Measurements from ENCODE around the gene CNIH2. TPM values are rescaled to one million over a fixed set of nuclear protein-coding genes. Genes with fewer than 3 reads are reported as not detected.
"Not testable (repeated sequence)": the region's sequence is repeated elsewhere in the genome, so short reads cannot be mapped to it uniquely, and the experiment has no call there.

CNIH2 gene
- total RNA-seq, 1 donor from 2014 or later: 12.2 TPM

DNA sequence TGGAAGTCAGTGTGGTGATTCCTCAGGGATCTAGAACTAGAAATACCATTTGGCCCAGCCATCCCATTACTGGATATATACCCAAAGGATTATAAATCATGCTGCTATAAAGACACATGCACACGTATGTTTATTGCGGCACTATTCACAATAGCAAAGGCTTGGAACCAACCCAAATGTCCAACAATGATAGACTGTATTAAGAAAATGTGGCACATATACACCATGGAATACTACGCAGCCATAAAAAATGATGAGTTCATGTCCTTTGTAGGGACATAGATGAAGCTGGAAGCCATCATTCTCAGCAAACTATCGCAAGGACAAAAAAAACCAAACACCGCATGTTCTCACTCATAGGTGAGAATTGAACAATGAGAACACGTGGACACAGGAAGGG lies 42.8 kb downstream of the CNIH2 start:
- H3K27me3 Mint-ChIP-seq (ENCODE audit: low read depth, unreplicated experiment); H3K27ac Mint-ChIP-seq (ENCODE audit: unreplicated experiment); H3K9me3 ChIP-seq (ENCODE audit: insufficient read depth, low read depth, low read length); H3K27me3 ChIP-seq (ENCODE audit: insufficient read depth, low read length); FAIRE-seq; H3K4me3 ChIP-seq (ENCODE audit: insufficient read depth, low read depth, low read length); H3K27ac ChIP-seq (ENCODE audit: low read depth, low read length); DNase-seq (ENCODE audit: low read depth); H3K36me3 ChIP-seq (ENCODE audit: insufficient read depth, low read length); H3K4me2 ChIP-seq (ENCODE audit: low read length); H4K20me1 ChIP-seq (ENCODE audit: insufficient read depth, low read length); H3K36me3 Mint-ChIP-seq (ENCODE audit: low read depth, unreplicated experiment); H2AFZ ChIP-seq (ENCODE audit: low read depth, low read length); H3K9ac ChIP-seq (ENCODE audit: low read length); H3K4me3 Mint-ChIP-seq (ENCODE audit: unreplicated experiment): not testable (repeated sequence)
- Histone ChIP-seq H3K79me2 (ENCODE audit: insufficient read depth, low read length) (peaks cover 11% of the 10 kb centered on the region), H3K4me1 (ENCODE audit: insufficient read depth, low read length) (peaks cover 45% of the 10 kb centered on the region)
- Mint-ChIP-seq H3K9me3 (ENCODE audit: unreplicated experiment) (peaks cover 16% of the 10 kb centered on the region), H3K4me1 (ENCODE audit: low read depth, unreplicated experiment) (peaks cover 37% of the 10 kb centered on the region)

DNA sequence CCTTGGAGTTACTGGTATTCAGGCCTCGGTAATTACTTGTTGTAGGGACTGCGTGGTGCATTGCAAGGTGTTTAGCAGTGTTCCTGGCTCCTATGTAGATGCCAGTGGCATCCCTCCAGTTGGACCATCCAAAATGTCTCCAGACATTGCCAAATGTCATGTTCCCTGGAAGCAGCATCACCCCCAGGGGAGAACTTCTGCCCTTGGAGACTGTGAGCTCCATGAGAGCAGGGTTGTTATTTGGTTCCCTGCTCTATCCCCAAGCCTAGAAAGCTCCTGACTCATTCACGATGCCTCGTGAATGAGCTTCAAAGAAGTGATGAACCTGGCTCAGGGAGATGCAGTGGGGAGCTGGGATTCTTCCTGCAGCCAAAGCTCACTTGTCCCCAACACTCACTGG lies 43.6 kb downstream of the CNIH2 start:
- no peak for FAIRE-seq
- Histone ChIP-seq H3K27ac (ENCODE audit: low read depth, low read length) (no peak overlapping the region), H3K36me3 (ENCODE audit: insufficient read depth, low read length) (no peaks in the 10 kb centered on the region), H3K4me2 (ENCODE audit: low read length) (no peak overlapping the region), H3K79me2 (ENCODE audit: insufficient read depth, low read length) (peaks cover 2% of the 10 kb centered on the region), H3K9me3 (ENCODE audit: insufficient read depth, low read depth, low read length) (no peaks in the 10 kb centered on the region), H4K20me1 (ENCODE audit: insufficient read depth, low read length) (no peaks in the 10 kb centered on the region), H2AFZ (ENCODE audit: low read depth, low read length) (no peak overlapping the region), H3K9ac (ENCODE audit: low read length) (no peak overlapping the region), H3K4me1 (ENCODE audit: insufficient read depth, low read length) (peaks cover 45% of the 10 kb centered on the region), H3K4me3 (ENCODE audit: insufficient read depth, low read depth, low read length) (no peak overlapping the region), H3K27me3 (ENCODE audit: insufficient read depth, low read length) (no peaks in the 10 kb centered on the region)
- peaks cover 16% of the 10 kb centered on the region for H3K9me3 Mint-ChIP-seq (ENCODE audit: unreplicated experiment)
- H3K4me3 Mint-ChIP-seq (ENCODE audit: unreplicated experiment): no peak overlapping the region
- no peak overlapping the region for H3K27ac Mint-ChIP-seq (ENCODE audit: unreplicated experiment)
- DNase-seq (ENCODE audit: low read depth): no peak
- no peaks in the 10 kb centered on the region for H3K27me3 Mint-ChIP-seq (ENCODE audit: low read depth, unreplicated experiment)
- TF ChIP-seq EZH2 (IDR thresholded peaks at IDR 0.05; ENCODE audit: insufficient read depth, low read length): no peak
- TF ChIP-seq, protein P1, sequence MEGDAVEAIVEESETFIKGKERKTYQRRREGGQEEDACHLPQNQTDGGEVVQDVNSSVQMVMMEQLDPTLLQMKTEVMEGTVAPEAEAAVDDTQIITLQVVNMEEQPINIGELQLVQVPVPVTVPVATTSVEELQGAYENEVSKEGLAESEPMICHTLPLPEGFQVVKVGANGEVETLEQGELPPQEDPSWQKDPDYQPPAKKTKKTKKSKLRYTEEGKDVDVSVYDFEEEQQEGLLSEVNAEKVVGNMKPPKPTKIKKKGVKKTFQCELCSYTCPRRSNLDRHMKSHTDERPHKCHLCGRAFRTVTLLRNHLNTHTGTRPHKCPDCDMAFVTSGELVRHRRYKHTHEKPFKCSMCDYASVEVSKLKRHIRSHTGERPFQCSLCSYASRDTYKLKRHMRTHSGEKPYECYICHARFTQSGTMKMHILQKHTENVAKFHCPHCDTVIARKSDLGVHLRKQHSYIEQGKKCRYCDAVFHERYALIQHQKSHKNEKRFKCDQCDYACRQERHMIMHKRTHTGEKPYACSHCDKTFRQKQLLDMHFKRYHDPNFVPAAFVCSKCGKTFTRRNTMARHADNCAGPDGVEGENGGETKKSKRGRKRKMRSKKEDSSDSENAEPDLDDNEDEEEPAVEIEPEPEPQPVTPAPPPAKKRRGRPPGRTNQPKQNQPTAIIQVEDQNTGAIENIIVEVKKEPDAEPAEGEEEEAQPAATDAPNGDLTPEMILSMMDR (IDR thresholded peaks at IDR 0.05; ENCODE audit: insufficient read depth, low read depth, low read length): no peak
- H3K36me3 Mint-ChIP-seq (ENCODE audit: low read depth, unreplicated experiment): peaks cover 8% of the 10 kb centered on the region
- peaks cover 42% of the 10 kb centered on the region for H3K4me1 Mint-ChIP-seq (ENCODE audit: low read depth, unreplicated experiment)

DNA sequence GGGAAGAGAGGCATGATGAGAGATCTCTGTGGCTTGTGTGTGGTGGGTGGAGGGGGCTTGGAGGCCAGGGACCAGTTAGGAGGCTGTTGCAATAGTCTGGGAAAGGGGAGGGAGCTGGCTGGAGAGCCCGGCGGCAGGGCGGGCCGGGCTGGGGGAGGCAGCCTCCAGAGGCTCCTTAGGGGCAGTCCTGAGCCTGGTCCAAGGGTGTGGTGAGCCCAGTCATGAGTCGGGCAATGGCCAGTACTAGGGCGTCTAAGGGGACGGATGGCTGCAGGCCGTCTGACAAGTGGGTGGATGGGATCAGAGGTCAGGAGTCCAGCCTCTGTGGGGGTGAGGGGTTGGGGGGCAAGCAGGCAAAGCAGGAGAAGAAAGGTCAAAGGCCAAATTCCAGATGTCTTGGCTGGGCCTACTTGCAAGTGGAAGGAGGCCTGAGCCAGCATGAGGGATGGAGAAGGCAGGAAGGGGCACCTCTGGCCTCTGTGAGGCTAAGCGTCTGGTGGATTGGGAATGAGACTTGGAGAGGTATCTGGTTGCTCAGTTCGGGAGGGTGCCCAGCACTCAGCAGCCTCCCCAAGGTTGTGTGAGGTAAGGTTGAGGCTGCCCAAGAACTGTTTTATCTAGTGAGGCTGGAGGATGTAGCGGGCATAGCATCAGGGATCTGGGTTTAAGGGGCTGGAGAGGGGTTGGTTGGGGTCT lies 44.9 kb downstream of the CNIH2 start:
- H3K4me1 Mint-ChIP-seq (ENCODE audit: low read depth, unreplicated experiment): peaks cover 44% of the 10 kb centered on the region
- no peak overlapping the region for H3K27ac ChIP-seq (ENCODE audit: low read depth, low read length)
- H3K4me2 ChIP-seq (ENCODE audit: low read length): no peak overlapping the region
- no peak overlapping the region for H2AFZ ChIP-seq (ENCODE audit: low read depth, low read length)
- no peak for DNase-seq (ENCODE audit: low read depth)
- H3K9me3 ChIP-seq (ENCODE audit: insufficient read depth, low read depth, low read length): no peaks in the 10 kb centered on the region
- H3K27me3 Mint-ChIP-seq (ENCODE audit: low read depth, unreplicated experiment): no peaks in the 10 kb centered on the region
- peaks cover 46% of the 10 kb centered on the region for H3K4me1 ChIP-seq (ENCODE audit: insufficient read depth, low read length)
- FAIRE-seq: no peak
- H3K4me3 Mint-ChIP-seq (ENCODE audit: unreplicated experiment): no peak overlapping the region
- no peak overlapping the region for H3K4me3 ChIP-seq (ENCODE audit: insufficient read depth, low read depth, low read length)
- peaks cover 16% of the 10 kb centered on the region for H3K9me3 Mint-ChIP-seq (ENCODE audit: unreplicated experiment)
- H3K27ac Mint-ChIP-seq (ENCODE audit: unreplicated experiment): no peak overlapping the region
- H3K36me3 ChIP-seq (ENCODE audit: insufficient read depth, low read length): no peaks in the 10 kb centered on the region
- TF ChIP-seq EZH2 (IDR thresholded peaks at IDR 0.05; ENCODE audit: insufficient read depth, low read length): no peak
- TF ChIP-seq, protein P1 (IDR thresholded peaks at IDR 0.05; ENCODE audit: insufficient read depth, low read depth, low read length): no peak
- no peaks in the 10 kb centered on the region for H4K20me1 ChIP-seq (ENCODE audit: insufficient read depth, low read length)
- no peak overlapping the region for H3K9ac ChIP-seq (ENCODE audit: low read length)
- no peaks in the 10 kb centered on the region for H3K79me2 ChIP-seq (ENCODE audit: insufficient read depth, low read length)
- peaks cover 8% of the 10 kb centered on the region for H3K36me3 Mint-ChIP-seq (ENCODE audit: low read depth, unreplicated experiment)
- no peaks in the 10 kb centered on the region for H3K27me3 ChIP-seq (ENCODE audit: insufficient read depth, low read length)
